Lower lobe of right lung (tissue), 2 donors: ENCODE data around the gene OPN1SW. TPM values are rescaled to one million over a fixed set of nuclear protein-coding genes. Genes with fewer than 3 reads are reported as not detected.
A peak's percentile ranks its signal among the peaks of the same experiment; 100 is the strongest.

ENCODE experiments used
- ATAC-seq, 2 donors: fragments of 200-7000 bp; cut with Tn5 transposase; one replicate each; pipeline ENCODE4 v1.9.1; 2020 to 2022; ENCODE audit warnings: mild to moderate bottlenecking in 2 of 2, moderate library complexity in 2 of 2
- DNase-seq: peaks from one replicate; pipeline ENCODE4 v3.0.0-alpha.2; 2020
- H3K27ac ChIP-seq: fragments of 200-600 bp; one replicate; pipeline ENCODE4 v1.8.0; 2022
- H3K27me3 ChIP-seq: fragments of 200-600 bp; one replicate; pipeline ENCODE4 v1.8.0; 2022; ENCODE audit warnings: low read depth
- H3K36me3 ChIP-seq: fragments of 200-600 bp; one replicate; pipeline ENCODE4 v1.8.0; 2022; ENCODE audit warnings: mild to moderate bottlenecking
- H3K4me1 ChIP-seq: fragments of 200-600 bp; one replicate; pipeline ENCODE4 v1.8.0; 2022
- H3K4me3 ChIP-seq: fragments of 200-600 bp; one replicate; pipeline ENCODE4 v1.8.0; 2022; ENCODE audit warnings: mild to moderate bottlenecking
- H3K9me3 ChIP-seq: fragments of 200-600 bp; one replicate; pipeline ENCODE4 v1.8.0; 2022
- CTCF ChIP-seq: fragments of 200-600 bp; IDR thresholded peaks from one replicate; pipeline ENCODE4 v1.8.0; 2022; ENCODE audit warnings: antibody characterized with exemption, mild to moderate bottlenecking
- intact Hi-C: fragments of 100-400 bp; cut with DNase I; formaldehyde crosslinking; loops from one replicate; pipeline ENCODE4 v1.11.0; 2022
- total RNA-seq: library from RNA; stranded (reverse); fragmentation: NEBNext Ultra II Directional; extraction: Animal tissue kit (Norgen Biotek cat#: 25700); gene quantifications from one replicate; pipeline ENCODE4 v1.2.1, GENCODE V29; 2021
- donor health status: DM: no; HTN: yes; CAD: no; lungs with severe emphysema.

The OPN1SW gene
- total RNA-seq, 1 donor from 2014 or later: not detected

GRCh38 chr7:128812514-128813168 lies 37.0 kb upstream of the OPN1SW start:
- Histone ChIP-seq H3K4me1 (peaks cover 5% of the 10 kb centered on the region), H3K27me3 (no peaks in the 10 kb centered on the region), H3K27ac (no peak overlapping the region), H3K4me3 (no peak overlapping the region), H3K36me3 (no peaks in the 10 kb centered on the region), H3K9me3 (no peaks in the 10 kb centered on the region)
- intact Hi-C loops: no loop called here
- ATAC-seq: peak in 1 of 2 donors; percentile 44
- no peak for TF ChIP-seq CTCF
- peak; percentile 53 for DNase-seq

DNA sequence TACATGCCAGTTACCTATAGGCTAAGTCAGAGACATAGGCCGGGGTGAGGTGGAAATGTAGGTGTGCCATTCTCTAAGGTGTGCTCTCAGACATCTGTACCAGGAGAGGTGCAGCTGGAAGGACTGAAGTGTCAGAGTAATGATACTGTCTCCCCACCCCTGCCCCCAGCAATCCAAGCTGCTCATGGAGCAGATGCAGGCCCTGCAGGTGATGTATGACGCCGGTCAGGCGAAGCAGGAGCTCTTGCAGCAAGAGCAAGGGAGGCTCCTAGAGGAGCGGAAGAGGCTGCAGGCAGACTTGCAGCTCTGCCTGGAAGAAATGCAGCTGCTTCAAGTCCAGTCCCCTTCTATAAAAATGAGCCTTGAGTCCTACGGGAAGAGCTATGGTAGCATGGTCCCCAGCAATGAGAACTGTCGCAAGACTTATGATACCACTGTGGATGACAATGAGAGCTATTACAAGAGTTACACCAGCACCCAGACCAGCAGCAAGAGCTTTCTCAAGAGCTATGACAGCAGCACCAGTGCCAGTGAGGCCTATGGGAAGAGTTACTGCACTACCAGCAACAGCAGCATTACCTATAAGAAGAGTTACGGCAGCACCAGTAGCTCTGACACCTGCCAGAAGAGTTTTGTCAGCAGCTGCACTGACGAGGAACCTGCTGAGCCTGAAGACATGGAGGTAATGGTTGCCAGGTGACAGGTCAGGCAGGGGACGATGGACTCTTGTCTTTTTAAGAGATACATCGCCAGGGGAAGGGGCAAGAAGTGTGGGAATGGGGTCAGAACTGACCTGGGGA lies 36.2 kb upstream of the OPN1SW start:
- Histone ChIP-seq H3K9me3 (no peaks in the 10 kb centered on the region), H3K4me3 (no peak overlapping the region), H3K36me3 (no peaks in the 10 kb centered on the region), H3K27ac (no peak overlapping the region), H3K4me1 (peaks cover 5% of the 10 kb centered on the region), H3K27me3 (no peaks in the 10 kb centered on the region)
- no peak for TF ChIP-seq CTCF
- DNase-seq: no peak
- ATAC-seq: no peak
- intact Hi-C loops: no loop called here

- Histone ChIP-seq H3K27me3 (no peaks in the 10 kb centered on the region), H3K9me3 (no peaks in the 10 kb centered on the region), H3K36me3 (no peaks in the 10 kb centered on the region), H3K27ac (no peak overlapping the region), H3K4me1 (peaks cover 5% of the 10 kb centered on the region), H3K4me3 (no peak overlapping the region)
- DNase-seq (no peak), ATAC-seq (no peak)
- no peak for TF ChIP-seq CTCF
- intact Hi-C loops: no loop called here
These were observed 35.4 kb upstream of the OPN1SW start for GRCh38 chr7:128810997-128811396.

GRCh38 chr7:128810473-128810872 lies 34.9 kb upstream of the OPN1SW start:
- H3K4me1 ChIP-seq: peaks cover 5% of the 10 kb centered on the region
- DNase-seq: no peak
- no peak overlapping the region for H3K27ac ChIP-seq
- no peak for ATAC-seq
- intact Hi-C loops: no loop called here
- no peaks in the 10 kb centered on the region for H3K36me3 ChIP-seq
- TF ChIP-seq CTCF: no peak
- H3K27me3 ChIP-seq: no peaks in the 10 kb centered on the region
- H3K4me3 ChIP-seq: no peak overlapping the region
- no peaks in the 10 kb centered on the region for H3K9me3 ChIP-seq

DNA sequence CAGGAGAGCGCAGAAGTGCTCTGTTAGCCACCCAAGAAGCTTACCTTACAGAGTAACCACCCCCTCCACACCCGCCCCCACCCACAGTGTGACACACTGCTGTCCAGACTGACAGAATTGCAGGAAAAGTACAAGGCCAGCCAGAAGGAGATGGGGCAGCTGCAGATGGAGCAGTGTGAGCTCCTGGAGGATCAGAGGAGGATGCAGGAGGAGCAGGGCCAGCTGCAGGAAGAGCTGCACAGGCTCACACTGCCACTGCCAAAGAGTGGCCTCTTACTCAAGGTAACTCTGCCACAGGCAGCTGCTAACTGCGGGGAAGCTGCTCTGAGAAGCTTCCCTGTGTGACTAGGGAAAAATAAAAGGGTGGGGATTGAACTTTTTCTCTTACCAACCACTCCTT lies 33.8 kb upstream of the OPN1SW start:
- Histone ChIP-seq H3K4me1 (peaks cover 5% of the 10 kb centered on the region), H3K36me3 (no peaks in the 10 kb centered on the region), H3K27ac (no peak overlapping the region), H3K9me3 (no peaks in the 10 kb centered on the region), H3K27me3 (no peaks in the 10 kb centered on the region), H3K4me3 (no peak overlapping the region)
- DNase-seq (no peak), ATAC-seq (no peak)
- intact Hi-C loops: no loop called here
- no peak for TF ChIP-seq CTCF
